ENCODE results near the gene ITGA2B.

GRCh38 chr17:44372036-44372435 is 17.4 kb downstream of the ITGA2B start:
- TF ChIP-seq CTCF (IDR thresholded peaks at IDR 0.05) (no peak), POLR2A (IDR thresholded peaks at IDR 0.05) (no peak), EP300 (IDR thresholded peaks at IDR 0.05) (no peak), POLR2AphosphoS5 (IDR thresholded peaks at IDR 0.05) (no peak)

All from stomach (tissue), 4 donors.